Measurements from ENCODE around the gene TBKBP1.

TBKBP1 gene

DNA sequence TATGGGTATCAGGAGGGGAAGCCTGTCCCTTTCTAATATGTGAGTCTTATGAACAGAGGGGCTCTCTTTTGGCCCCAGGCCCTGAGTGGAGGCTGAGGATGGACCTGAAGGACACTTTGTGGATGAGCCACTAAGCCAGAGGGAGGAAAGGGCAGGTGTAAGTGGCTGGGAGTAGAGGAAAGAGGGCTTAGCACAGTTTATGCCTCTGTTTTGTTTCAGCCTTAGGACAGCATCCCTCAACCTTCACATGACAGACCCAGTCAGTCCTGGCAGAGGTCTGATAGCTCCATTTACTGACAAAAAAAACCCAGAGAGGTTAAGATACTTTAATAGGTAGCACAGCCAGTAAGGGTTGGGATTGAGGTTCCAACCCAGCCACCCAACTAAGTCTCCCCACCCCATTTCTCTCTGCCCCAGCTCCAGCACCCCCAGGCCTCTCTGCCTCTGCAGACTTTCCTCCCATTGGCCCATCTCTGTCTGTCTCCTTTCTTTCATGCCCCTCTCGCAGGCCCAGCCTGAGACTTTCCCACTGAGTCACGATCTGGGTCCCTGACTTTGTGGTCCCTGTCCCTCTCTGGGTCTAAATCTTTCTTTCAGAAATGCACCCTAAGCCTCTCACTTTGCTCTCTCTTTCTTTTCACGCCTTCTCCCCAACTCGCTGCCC is 34.4 kb downstream of the TBKBP1 start:
- in situ Hi-C loops (cut with HindIII; ENCODE audit: low sequenced_read_pairs), result no loop called here

DNA sequence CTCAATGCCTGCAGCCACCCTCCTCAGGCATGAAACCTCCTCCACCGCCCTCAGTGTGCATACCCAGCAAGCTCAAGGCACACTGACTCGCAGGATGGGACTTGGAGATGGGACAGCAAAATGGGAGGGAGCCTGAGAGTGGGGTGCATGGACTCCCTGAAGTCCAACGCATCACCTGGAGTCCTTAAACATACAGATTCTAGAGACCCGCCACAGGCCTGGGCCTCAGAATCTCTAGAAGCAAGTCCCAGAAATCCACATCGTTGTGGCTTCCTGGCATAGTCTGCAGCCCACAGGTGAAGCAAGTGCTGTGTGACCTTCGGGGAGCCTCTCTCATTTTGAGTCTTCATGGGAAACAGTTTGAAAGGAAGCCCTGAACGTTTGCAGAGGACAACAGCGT is 35.5 kb downstream of the TBKBP1 start:
- in situ Hi-C loops (cut with HindIII; ENCODE audit: low sequenced_read_pairs), result no loop called here

DNA sequence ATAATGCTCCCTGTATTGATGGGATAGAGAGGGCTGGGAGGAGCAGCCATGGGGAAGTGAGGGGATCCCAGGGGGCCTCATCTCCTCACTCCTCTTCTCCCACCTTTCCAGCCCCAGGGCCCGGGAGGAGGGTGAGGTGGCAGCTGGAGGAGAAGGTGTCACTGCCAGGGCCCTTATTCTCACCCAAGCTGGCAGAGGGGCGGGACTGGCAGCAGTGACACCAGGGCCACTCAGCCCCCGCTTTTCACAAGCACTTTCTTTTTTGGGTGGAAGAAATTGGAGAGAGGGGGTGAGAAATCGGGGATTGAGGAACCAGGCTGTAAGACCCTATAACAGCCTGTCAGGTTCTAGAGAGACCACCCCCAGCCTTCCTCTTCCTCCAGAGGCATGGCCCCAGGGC is 36.7 kb downstream of the TBKBP1 start:
- in situ Hi-C loops (cut with HindIII; ENCODE audit: low sequenced_read_pairs), result no loop called here

DNA sequence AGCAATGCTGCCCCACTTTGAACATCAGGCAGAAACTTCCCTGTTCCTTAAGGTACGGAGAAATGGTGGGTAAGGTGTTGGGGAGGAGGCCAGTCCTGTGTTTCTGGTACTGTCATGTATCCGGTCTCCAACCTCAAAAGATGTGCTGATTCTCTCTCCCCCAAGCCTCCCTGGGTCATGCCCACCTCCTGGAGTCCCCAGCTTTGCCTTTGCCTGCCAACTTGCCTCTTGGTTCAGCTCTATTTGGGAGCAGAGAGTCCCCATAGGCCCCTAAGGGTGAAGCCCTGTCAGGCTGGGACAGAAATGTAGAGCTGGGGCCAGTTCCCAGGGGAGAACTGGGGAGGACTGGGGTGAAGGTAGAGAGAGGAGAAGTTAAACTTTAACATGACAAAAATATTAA is 37.4 kb downstream of the TBKBP1 start:
- in situ Hi-C loops (cut with HindIII; ENCODE audit: low sequenced_read_pairs), result no loop called here

DNA sequence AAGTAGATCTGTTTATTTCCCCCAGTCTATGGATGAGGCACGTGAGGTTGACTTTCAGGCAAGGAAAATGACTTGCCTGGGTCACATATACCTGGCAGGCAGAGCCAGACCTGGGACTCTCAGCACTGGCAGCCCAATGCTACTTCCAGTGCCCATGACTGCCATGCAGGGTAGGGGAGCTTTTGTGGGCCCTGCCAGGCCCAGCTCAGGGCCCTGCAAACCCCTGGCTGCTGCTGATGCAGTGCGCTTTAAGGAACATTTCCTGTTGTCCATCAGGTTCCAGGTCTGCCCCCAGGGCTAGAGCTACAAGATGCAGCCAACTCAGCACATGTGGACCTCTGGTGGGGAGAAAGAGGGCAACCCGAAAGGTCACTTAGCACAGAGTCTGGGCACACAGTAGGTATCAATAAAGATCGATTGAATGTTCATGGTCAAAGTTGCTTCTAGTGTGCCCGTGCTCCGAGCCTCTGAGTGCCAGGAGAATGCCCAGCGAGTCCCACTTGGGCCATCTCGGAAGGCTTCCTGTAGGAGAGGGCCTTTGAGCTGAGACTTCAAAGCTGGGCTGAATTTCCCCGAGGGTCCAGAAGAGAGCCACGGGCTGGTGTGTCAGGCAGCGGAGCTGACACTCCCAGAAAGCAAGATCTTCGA is 38.6 kb downstream of the TBKBP1 start:
- in situ Hi-C loops (cut with HindIII; ENCODE audit: low sequenced_read_pairs), result no loop called here

DNA sequence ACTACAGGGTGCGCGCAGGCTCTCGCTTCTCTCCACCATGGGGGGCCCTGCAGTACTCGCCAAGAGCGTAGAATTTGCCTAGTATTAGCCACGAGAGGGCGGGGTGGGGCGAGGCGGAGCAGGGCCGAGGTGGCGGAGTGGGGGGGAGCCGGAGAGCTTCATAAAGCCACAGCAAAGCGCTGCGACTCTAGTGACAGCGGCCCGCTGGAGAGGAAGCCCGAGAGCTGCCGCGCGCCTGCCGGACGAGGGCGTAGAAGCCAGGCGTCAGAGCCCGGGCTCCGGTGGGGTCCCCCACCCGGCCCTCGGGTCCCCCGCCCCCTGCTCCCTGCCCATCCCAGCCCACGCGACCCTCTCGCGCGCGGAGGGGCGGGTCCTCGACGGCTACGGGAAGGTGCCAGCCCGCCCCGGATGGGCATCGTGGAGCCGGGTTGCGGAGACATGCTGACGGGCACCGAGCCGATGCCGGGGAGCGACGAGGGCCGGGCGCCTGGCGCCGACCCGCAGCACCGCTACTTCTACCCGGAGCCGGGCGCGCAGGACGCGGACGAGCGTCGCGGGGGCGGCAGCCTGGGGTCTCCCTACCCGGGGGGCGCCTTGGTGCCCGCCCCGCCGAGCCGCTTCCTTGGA is 39.2 kb downstream of the TBKBP1 start, which contains the start of gene TBX21:
TBX21 (plus strand) TSS at position 190 of the 627 bp plus-strand sequence; CDS start at position 409, 219 bp downstream.
- in situ Hi-C loops (cut with HindIII; ENCODE audit: low sequenced_read_pairs), result no loop called here

DNA sequence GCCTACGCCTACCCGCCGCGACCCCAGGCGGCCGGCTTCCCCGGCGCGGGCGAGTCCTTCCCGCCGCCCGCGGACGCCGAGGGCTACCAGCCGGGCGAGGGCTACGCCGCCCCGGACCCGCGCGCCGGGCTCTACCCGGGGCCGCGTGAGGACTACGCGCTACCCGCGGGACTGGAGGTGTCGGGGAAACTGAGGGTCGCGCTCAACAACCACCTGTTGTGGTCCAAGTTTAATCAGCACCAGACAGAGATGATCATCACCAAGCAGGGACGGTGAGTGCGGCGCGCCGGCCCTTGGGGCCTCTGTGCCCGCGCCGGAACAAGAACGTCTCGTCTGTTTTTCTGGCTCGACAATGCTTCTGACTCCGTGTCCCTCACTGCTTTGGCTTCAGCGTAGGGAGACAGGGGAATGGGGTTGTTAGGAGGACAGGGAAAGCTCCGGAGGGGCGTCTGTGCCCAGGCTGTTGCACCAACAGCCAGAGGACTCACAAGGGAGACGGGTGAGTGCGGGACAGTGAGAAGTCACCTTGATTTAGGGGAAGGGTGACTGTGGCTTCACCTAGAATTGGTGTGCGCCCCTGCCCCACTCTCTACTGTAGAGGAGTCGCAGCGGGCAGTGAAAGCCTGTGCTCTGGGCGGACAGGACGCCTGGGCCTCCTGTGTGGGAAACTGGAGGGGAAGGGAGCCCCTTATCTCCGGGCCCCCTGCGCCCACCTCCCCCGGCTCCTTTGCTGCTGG is 39.9 kb downstream of the TBKBP1 start:
- in situ Hi-C loops (cut with HindIII; ENCODE audit: low sequenced_read_pairs), result no loop called here

DNA sequence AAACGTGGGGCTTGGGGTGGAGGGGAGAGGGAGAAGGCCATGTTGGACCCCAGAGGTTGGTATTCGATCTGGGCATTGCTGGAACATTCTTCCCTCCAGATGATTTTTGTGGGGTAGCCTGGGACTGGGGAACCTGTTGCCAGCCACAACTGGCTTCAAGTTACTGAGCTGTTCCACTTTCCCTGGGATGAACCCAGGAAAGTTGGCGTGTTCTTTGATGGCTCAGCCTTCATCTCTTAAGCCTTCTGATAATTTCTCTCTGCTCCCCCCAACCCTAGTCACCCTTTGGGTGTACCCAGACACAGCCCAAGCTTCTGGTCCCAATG is 41.1 kb downstream of the TBKBP1 start:
- in situ Hi-C loops (cut with HindIII; ENCODE audit: low sequenced_read_pairs), result loop anchor here (5.0 kb wide), 1 partner anchor 87 kb away; the partner anchor contains the start of gene OSBPL7

DNA sequence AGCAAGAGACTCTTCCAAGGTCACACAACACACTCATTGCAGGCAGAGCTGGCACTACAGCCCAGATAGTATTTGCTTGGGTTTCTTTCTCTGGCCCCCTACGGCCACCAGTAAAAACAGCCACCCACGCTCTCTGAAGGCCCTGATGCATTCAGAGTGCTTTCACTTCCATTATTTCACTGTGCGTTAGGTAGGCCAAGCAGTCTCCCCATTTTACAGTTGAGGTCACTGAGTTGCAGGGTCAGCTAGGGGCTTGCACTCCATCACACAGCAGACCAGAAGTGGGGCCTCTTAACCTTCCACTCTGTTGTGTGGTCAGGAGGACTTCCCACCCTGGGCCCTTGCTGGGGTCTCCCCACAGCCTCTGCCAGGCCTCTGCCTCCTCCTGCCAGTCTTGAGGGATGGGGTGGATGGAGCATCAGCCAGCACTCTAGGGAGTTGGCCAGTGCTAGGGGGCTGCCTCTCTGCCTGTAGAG is 41.6 kb downstream of the TBKBP1 start:
- in situ Hi-C loops (cut with HindIII; ENCODE audit: low sequenced_read_pairs), result loop anchor here (5.0 kb wide), 1 partner anchor 87 kb away; the partner anchor contains the start of gene OSBPL7

DNA sequence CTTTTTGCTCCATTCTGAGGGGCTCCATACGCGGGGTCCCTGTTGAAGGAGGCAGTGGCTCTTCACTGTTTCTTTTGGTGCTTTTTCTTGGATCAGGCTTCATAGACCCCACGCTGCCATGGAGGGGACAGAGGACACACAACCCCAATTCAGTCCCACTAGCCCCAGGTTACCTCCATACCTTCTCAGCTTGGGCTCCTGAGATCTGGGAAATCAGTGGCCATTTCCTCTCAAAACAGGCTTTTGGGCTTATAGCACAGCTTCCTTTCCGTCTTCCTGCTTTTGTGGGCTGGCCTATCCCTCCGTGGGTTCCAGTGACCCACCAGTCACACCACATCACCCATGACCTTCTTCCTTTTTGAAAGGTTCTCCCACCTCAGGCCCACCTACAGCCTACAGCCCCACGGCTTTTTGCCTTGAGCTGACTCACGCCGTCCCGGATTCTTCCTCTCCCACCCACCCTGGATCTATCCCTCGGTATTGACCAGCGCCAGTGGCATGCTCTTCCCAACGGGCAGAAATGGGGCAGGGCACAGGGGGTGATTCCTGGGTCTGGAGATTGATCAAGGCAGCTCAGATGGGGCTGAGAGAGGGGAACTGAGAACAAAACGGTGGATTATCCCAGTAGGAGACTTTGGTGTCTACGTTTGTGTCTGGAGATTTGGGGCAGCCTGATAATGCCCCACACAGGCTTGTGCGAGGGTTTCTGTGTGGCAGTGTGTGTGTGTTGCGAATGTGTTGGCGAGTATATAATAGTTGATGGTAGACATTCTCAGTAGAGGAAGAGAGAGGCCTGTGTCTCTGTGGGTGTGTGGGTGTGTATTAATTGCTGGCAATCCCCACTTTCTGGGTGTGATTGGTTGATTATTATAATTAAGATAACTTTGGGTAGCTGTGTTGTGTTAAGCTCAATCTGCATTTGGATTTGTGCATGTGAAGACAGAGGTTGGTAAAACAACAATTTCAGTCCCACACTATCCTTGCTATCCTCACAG is 42.8 kb downstream of the TBKBP1 start:
- in situ Hi-C loops (cut with HindIII; ENCODE audit: low sequenced_read_pairs), result loop anchor here (5.0 kb wide), 1 partner anchor 86 kb away; the partner anchor contains the start of gene OSBPL7

DNA sequence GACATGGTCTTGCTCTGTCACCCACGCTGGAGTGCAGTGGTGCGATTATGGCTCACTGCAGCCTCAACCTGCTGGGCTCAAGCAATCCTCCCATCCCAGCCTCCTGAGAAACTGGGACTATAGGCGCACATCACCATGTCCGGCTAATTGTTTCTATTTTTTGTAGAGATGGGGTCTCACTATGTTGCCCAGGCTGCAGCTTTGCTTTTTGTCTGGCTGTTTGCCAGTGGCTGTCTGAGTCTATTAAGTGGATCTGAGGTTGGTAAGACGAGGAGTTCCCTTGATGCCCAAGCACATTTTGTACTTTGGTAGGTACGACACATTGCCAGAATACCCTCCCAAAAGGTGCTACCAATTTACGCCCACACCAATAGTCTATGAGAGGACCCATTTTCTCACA is 44.2 kb downstream of the TBKBP1 start:
- in situ Hi-C loops (cut with HindIII; ENCODE audit: low sequenced_read_pairs), result loop anchor here (5.0 kb wide), 1 partner anchor 84 kb away; the partner anchor contains the start of gene OSBPL7

DNA sequence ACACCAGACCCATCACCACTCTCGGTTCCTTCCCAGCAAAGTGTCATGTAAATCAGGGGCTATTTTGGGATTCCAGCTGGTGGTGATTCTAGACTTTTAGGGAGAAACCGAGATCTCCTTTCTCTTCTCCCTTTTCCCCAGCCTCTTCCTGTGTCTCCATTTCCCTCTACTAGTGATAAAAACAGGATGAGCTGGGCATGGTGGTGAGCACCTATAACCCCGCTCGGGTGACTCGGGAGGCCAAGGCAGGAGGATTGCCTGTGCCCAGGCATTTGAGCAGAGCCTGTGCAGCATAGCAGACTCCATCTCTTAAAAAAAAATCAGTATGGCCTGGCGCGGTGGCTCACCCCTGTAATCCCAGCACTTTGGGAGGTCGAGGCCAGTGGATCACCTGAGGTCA is 45.2 kb downstream of the TBKBP1 start:
- in situ Hi-C loops (cut with HindIII; ENCODE audit: low sequenced_read_pairs), result loop anchor here (5.0 kb wide), 1 partner anchor 83 kb away; the partner anchor contains the start of gene OSBPL7

DNA sequence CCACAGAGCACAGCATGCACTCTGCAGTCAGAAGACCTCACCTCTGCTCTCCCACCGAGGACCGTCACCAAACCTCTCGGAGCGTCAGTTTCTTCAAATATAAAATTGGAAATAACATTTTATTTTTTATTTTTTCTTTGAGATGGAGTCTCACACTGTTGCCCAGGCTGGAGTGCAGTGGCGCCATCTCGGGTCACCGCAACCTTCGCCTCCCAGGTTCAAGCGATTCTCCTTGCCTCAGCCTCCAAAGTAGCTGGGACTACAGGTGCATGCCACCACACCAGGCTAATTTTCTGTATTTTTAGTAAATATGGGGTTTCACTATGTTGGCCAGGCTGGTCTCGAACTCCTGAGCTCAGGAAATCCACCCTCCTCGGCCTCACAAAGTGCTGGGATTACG is 46.0 kb downstream of the TBKBP1 start:
- in situ Hi-C loops (cut with HindIII; ENCODE audit: low sequenced_read_pairs), result loop anchor here (5.0 kb wide), 1 partner anchor 82 kb away; the partner anchor contains the start of gene OSBPL7

DNA sequence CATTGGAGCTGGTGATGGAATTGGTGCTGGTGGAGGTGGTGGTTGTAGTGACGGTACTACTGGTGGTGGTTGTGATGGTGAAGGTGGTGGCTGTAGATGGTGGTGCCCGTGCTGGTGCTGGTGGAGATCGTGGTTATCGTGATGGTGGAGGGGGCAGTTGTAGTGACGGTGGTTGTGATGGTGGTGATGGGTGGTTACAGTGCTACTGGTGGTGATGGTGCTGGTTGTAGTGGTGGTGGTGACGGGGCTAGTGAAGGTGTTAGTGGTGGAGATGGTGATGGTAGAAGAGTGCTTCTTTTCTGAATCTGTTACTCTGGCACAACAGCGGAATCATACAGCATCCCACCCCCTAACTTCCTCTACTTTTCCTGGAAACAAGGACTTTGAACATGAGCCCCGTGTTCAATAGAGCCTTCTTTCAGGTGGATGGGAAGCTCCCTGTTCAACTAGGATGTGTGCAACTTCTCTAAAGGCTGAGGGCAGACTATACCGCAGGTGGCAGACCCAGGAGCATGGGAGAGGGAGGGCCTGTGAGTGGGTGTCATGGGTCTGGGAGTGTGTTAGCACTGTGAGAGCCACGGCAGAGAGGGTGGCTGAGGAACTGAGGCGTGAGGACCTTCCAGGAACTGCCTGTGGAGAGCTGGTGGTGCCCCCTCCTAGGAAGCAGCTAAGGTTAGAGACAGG is 47.3 kb downstream of the TBKBP1 start:
- in situ Hi-C loops (cut with HindIII; ENCODE audit: low sequenced_read_pairs), result no loop called here

DNA sequence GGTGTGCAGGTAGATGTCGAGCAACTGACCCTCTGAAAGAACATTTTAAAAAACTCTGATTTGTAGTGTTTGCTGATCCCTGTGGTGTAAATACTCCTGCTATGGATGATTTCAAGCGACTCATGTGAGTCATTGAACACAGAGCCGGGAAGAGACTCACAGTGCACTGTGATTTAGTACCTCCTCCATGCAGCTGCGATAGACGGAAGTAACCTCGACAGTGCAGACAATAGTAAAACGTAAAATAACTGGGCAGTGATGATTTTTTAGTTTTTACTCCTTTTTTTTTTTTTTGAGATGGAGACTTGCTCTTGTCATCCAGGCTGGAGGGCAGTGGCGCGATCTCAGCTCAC is 47.8 kb downstream of the TBKBP1 start:
- in situ Hi-C loops (cut with HindIII; ENCODE audit: low sequenced_read_pairs), result no loop called here

DNA sequence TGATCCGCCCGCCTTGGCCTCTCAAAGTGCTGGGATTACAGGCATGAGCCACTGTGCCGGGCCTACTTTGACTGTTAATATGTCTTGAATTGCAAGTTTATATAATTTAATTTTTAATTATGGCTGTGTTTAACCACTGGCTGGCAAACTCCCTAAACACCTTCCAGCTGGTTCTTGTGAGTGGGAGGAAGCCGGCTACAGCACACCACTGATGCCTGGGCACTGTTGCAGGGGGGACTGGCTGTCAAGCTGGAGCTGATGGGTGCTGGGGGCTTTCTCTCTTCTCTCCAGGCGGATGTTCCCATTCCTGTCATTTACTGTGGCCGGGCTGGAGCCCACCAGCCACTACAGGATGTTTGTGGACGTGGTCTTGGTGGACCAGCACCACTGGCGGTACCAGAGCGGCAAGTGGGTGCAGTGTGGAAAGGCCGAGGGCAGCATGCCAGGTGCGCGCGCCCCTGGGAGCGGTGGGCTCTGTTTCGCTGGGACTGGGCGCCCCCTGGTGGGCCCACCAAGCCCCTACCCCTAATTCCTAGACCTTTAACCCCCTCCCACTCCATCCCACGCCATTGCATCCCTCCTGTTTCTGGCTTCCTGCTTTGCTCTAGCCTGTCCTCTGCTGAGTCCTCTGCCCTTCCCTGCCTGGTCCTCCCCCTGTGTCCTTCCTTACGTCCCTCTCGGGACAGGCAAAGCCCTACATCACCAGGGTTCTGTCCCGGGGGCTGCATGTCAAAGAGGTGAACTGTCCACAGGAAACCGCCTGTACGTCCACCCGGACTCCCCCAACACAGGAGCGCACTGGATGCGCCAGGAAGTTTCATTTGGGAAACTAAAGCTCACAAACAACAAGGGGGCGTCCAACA is 48.6 kb downstream of the TBKBP1 start:
- in situ Hi-C loops (cut with HindIII; ENCODE audit: low sequenced_read_pairs), result no loop called here

DNA sequence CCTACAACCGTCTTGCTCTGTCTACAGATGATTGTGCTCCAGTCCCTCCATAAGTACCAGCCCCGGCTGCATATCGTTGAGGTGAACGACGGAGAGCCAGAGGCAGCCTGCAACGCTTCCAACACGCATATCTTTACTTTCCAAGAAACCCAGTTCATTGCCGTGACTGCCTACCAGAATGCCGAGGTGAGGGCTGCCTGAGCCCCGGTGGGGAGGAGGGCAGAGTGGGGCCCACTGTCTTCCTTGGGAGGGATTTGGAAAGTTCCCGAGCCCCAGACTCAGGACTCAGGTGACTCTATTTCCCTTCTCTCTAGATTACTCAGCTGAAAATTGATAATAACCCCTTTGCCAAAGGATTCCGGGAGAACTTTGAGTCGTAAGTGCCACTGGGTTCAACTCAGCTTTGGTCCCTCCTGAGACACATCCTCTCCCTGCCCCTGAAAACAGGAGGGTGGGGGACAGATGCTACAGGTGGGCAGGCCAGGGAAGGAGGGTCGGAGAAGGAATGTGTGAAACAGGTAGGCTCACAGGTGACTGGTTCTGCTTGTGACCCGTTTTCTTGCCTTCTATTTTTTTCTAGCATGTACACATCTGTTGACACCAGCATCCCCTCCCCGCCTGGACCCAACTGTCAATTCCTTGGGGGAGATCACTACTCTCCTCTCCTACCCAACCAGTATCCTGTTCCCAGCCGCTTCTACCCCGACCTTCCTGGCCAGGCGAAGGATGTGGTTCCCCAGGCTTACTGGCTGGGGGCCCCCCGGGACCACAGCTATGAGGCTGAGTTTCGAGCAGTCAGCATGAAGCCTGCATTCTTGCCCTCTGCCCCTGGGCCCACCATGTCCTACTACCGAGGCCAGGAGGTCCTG is 50.4 kb downstream of the TBKBP1 start:
- in situ Hi-C loops (cut with HindIII; ENCODE audit: low sequenced_read_pairs), result no loop called here

DNA sequence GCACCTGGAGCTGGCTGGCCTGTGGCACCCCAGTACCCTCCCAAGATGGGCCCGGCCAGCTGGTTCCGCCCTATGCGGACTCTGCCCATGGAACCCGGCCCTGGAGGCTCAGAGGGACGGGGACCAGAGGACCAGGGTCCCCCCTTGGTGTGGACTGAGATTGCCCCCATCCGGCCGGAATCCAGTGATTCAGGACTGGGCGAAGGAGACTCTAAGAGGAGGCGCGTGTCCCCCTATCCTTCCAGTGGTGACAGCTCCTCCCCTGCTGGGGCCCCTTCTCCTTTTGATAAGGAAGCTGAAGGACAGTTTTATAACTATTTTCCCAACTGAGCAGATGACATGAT is 51.0 kb downstream of the TBKBP1 start:
- in situ Hi-C loops (cut with HindIII; ENCODE audit: low sequenced_read_pairs), result no loop called here

Data from endothelial cell of hepatic sinusoid (primary cell).